GM15510 (cell line): ENCODE data around the gene SLC22A6.

Source experiments
- POLR2A ChIP-seq: IDR thresholded peaks from 3 replicates; pipeline ENCODE4 v1.6.1; 2011; ENCODE audit warnings: borderline replicate concordance; ENCODE audit not compliant: insufficient read length; ENCODE audit errors: extremely low read depth

Gene SLC22A6, protein sequence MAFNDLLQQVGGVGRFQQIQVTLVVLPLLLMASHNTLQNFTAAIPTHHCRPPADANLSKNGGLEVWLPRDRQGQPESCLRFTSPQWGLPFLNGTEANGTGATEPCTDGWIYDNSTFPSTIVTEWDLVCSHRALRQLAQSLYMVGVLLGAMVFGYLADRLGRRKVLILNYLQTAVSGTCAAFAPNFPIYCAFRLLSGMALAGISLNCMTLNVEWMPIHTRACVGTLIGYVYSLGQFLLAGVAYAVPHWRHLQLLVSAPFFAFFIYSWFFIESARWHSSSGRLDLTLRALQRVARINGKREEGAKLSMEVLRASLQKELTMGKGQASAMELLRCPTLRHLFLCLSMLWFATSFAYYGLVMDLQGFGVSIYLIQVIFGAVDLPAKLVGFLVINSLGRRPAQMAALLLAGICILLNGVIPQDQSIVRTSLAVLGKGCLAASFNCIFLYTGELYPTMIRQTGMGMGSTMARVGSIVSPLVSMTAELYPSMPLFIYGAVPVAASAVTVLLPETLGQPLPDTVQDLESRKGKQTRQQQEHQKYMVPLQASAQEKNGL

DNA sequence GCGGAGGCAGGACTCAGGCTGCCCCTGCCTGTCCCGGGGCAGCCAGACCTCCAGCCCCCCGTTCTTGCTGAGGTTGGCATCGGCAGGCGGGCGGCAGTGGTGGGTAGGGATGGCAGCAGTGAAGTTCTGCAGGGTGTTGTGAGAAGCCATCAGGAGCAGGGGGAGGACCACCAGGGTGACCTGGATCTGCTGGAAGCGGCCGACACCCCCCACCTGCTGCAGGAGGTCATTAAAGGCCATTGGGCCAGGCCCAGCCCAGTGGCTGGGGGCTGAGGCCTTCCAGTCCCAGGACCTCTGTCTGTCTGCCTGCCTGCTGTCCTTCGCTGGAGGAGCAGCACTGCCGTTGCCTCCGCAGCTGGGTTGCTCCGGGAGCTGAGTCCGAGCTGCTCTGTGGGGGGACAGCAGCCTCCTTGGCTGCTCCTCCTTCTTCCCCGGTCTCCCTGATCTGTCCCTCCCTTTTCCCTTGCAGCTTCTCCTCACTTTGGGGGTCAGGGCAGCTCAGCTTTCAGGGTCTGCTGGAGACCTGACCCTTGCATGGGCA, at the start of gene SLC22A6:
SLC22A6 (minus strand) TSS at position 517 of the 541 bp plus-strand sequence; CDS start at position 240, 277 bp downstream.
- TF ChIP-seq POLR2A, result no peak

DNA sequence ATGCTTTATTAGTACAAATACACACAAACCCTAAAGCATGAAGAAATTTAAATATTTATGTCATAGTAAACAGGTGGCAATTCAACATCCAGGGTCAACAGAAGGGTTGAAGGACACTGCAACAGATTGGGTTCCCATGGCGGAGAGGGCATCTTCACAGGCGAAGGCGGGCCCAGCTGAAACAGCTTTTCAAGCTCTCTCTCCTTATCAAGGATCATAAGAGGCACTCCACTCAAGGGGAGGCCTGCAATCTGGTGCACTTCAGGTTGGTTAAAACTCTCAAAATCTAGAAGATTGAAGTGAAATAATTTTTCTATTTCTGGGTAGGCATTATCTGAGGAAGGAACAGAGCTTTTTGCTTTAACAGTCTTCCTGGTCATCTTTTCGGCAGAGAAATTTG, 47.7 kb upstream of the SLC22A6 start:
- TF ChIP-seq POLR2A, result no peak

DNA sequence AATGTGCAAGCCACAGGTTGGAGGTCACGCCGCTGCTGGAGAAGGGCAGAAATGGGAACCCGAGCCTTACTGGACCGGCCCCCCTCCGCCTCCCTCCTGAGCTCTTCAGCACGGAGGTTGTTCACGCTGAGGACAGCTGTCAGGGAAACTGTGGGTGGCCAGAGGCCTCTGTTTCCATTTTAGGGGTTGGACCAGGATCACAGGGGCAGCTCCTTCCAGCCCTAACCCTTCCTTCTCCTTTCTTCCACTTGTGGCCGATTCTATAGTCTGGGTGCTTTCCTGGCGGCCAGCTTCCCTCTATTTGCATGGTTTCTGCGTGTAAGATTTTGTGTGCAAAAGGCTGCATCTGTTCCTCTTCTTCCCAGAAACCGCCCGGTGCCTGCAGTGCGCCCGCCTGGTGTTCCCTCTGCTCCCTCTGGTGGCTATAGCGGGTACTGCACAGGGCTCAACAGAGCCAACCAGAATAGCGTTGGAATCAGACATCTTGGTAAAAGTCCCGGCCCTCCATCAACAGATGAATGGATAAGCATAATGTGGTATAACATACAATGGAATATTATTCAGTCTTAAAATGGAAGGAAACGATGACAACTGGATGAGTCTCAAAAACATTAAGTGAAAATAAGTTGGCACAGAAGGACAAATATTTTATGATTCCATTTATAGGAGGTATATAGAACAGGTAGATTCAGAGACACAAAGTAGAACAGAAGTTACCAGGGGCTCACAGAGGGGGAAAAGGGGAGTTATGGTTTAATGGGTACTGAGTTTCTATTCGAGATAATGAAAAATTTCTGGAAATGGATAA, 39.3 kb upstream of the SLC22A6 start:
- TF ChIP-seq POLR2A, result no peak

DNA sequence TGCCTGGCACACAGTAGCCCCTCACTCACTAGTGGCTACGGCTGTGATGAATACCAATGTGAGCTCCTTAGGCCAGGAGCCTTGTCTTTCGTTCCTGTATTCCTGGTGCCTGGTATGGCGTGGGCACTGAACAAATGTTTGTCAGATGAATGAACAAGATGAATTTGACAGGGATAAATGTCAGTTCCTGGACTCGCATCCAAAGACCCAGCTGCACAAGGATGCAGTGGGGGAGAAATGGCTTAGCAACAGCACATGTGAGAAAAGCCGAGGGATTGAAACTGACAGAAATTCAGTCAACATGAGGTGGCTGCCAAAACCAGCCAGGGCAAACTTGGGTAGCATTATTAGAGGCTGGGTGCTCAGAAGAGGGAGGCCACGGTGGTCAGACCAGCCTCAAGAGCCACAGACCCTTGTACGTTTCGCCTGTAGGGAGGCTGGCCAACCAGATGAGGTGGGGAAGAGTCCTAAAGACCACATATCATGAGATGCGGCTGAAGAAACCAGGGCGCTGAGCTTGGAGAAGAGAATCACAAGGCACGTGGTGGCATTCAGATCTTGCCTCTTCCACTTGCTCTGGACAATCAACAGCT, 38.6 kb upstream of the SLC22A6 start:
- TF ChIP-seq POLR2A, result no peak

DNA sequence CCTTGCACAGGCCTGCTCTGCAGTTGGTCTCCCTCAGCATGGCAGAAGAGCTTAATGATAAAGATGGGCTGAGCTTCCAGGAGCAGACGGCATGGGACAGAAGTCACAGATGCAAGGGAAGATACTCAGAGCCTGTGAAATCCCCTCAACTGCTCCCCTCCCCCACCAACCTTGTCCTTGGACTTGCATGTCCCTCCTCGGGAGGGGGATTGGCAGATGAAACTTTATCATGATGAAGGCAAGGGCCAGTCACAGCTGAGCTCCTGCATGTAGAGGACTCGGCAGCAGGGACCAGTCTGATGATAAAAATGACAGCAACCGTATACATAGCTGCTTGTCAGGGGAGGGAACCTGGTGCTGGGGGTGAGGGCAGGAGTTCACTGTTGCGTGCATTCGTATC, 37.7 kb upstream of the SLC22A6 start:
- no peak for TF ChIP-seq POLR2A

DNA sequence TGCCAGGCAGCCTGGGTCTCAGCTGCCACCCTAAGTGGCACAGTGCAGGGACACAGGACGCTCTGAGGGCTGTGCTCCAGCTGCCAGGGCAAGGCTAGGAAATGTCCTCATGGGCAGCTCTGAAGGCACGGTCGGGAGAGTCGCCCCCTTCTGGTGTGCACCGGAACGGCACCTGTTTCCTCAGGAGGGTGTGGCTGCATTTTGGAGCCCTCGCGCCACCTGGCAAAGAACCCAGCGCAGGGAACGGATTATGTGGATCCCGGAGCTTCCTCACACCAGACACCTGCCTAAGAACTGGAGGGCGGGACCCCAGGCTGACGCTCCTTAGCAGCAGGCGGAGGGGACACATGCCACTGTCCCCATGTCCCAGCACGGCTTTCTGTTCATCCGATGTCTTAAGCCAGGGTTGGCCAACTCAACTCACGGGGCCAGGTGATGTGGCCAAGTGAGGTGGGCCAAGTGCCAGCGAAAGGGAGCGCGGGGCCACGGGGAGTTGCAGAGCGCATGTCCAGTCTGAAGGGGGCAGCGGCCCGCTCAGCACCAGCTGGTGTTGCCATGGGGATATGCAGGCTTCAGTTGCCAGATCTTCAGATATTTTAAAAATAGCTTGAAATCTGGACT, 36.0 kb upstream of the SLC22A6 start:
- no peak for TF ChIP-seq POLR2A

DNA sequence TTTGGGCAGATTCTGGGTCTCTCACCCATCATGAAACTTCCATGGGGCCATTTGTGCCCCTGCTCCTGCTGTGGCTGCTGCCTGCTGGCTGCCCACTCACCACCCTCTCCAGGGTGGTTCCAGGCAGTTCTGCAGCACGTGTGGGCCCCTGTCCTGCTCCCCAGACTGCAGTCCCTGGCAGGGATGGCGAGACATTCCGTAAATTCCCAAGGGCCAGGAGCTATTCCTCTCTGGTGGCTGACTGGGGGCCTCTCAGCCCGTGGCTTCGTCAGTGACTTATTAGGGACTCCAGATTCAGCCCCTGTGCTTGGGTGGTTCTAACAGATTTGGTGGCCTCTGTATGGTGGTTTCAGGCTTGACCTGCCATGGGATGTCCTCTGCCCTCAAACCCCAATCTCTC, 34.7 kb upstream of the SLC22A6 start:
- TF ChIP-seq POLR2A, result no peak

DNA sequence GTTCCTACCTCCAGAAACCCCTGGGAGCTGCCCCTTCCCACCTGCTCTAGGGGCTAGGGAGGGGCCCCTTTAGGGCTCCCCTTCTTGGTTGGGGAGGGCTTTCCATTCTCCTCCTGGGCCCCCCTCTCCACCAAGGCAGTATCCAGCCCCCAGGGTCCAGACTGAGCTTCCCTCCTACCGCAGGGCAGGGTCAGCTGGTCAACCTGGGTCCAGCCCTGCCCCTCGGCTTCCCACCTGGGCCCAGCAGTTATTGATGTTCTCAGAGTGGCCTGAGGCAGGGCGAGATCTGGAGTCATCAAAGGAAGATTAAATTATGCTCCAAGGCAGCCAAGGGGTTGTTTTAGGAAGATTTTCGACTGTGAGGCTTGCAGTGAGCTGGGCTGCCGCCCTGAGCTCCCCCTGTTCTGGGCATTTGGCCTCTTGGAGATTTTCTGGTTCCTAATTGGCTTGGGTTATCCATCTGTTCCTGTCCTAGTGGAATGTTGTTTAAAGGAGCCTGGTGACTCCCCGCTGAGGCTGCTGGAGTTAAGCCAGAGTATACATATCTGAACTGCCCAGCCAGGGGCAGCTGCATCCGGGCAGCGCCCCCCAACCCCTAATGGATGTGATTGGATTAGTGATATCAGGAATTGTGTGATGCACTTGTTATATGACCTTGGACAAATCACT, 32.7 kb upstream of the SLC22A6 start:
- TF ChIP-seq POLR2A, result no peak

DNA sequence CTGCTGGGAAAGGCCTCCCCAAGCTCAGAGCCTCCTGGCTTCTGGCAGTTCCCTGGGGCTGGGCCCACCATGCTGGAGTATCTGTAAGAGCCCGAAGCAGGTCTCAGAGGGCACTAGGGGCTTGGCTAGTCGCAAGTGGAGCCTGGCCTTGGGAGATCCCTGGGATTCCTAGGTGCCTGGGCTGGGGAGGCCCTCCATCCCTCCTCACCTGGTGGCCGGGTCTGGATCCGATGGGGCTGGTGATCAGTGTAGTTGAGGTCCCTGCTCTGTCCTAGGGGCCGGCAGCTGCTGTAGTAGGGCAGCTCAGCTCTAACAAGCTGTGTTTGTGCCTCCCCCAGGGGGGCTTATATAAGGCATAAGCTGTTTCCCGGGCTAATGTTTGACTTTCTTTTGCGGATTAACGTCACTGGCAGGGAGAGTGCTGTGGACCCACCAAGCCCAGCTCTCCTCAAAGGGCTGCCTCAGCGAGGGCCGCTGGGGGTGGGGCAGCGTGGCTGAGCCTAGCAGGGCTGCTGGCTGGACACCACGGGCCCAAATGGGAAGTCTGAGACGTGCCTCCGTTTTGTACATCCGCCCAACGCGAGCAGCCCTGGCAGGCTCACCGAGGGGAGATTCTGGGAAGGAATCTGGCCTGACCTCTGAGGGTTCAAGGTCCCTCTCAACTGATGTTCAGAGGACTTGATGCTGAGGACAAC, 30.9 kb upstream of the SLC22A6 start, which contains the start of gene SLC22A8:
SLC22A8 (minus strand) TSS at position 321 of the 695 bp plus-strand sequence. CDS start 883 bp downstream, outside the sequence.
- no peak for TF ChIP-seq POLR2A

DNA sequence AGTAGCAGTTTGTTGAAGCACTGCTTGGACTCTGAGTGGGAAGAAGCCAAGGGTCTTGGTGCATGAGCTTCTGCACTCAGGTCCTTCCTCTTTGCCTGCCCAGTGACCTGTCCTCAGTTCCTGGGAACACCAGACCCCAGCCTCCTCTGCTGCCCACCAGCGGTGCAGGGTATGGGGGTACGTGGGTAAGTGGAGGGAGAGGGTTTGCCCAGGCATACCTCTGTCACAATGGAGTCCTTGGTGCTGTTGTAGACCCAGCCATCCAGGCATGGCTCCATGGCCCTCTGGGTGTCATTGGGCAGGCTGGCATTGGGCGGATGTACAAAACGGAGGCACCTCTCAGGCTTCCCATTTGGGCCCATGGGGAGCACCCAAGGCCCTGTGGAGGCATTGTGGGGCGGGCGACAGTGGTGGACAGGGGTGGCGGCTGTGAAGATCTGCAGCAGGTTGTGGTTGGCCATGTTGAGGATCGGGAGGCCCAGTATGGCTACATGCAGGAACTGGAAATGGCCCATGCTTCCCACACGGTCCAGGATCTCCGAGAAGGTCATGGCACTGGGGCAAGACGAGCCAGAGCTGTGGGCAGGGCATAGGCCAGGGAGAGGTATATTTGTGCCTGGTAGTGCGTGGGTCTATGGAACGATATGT, 29.8 kb upstream of the SLC22A6 start:
- TF ChIP-seq POLR2A, result no peak

DNA sequence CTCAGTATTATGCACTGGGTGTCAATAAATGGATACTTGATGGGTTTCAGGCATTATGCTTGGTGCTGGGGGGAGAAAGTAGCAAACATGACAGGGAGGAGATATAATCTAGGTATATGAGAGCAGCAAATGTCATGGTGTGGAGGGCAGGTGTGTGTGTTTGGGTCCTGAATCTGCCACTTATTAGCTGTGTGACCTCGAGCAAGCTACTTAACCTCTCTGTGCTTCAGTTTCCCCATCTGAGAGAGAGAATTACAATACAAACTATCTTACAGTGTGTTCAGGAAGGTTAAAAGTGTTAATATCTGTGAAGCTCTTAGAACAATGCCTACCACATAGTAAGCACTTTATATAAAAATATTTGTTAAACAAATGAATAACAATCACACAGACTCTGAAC, 28.1 kb upstream of the SLC22A6 start:
- no peak for TF ChIP-seq POLR2A

DNA sequence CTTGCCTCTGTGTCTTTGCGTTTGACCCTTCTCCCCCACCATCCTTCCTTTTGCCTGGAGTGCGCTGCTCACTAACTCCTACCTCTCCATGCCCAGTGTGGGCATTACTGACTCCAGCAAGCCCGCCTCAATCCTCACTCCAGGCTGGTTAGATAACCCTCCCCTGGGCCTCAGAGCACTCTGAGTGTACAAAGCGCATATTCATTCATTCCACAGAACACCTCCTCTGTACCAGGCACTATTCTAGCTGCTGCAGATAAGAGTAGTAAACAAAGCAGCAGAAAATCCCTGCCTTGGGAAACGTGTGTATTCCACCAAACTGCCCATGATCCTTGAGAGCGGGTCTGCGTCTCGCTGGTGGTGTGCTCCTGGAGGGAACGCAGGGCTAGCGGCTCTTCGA, 27.7 kb upstream of the SLC22A6 start:
- no peak for TF ChIP-seq POLR2A
